WERI-Rb-1 (cell line): ENCODE data around the gene KPNB1.
A peak's percentile ranks its signal among the peaks of the same experiment; 100 is the strongest.
"Not testable (repeated sequence)": the region's sequence is repeated elsewhere in the genome, so short reads cannot be mapped to it uniquely, and the experiment has no call there.

Experiments used
- DNase-seq: peaks from one replicate; pipeline ENCODE4 v3.0.0-alpha.2; 2020
- H3K27ac ChIP-seq: fragments of 250-450 bp; sonication (Bioruptor Pico); 2 replicates; pipeline ENCODE4 v1.5.1; 2020; ENCODE audit warnings: mild to moderate bottlenecking, moderate library complexity
- H3K27me3 ChIP-seq: fragments of 250-450 bp; sonication (Bioruptor Pico); 2 replicates; pipeline ENCODE4 v1.5.1; 2021; ENCODE audit warnings: mild to moderate bottlenecking, low read depth, moderate library complexity; ENCODE audit not compliant: insufficient read depth, severe bottlenecking
- H3K36me3 ChIP-seq: fragments of 250-450 bp; sonication (Bioruptor Pico); 2 replicates; pipeline ENCODE4 v1.5.1; 2020; ENCODE audit warnings: mild to moderate bottlenecking, moderate library complexity
- H3K4me3 ChIP-seq: 2 replicates; pipeline ENCODE4 v1.5.1; 2011; ENCODE audit warnings: low read depth, mild to moderate bottlenecking, control low read depth, low read length
- H3K9me3 ChIP-seq: fragments of 250-450 bp; sonication (Bioruptor Pico); 2 replicates; pipeline ENCODE4 v1.5.1; 2021; ENCODE audit warnings: mild to moderate bottlenecking, moderate library complexity; ENCODE audit not compliant: severe bottlenecking
- TF ChIP-seq, protein P1 (sequence below): IDR thresholded peaks from 2 replicates; pipeline ENCODE4 v1.5.1; 2011; ENCODE audit warnings: low read depth, mild to moderate bottlenecking, control low read depth, inconsistent platforms, low read length

KPNB1 gene

DNA sequence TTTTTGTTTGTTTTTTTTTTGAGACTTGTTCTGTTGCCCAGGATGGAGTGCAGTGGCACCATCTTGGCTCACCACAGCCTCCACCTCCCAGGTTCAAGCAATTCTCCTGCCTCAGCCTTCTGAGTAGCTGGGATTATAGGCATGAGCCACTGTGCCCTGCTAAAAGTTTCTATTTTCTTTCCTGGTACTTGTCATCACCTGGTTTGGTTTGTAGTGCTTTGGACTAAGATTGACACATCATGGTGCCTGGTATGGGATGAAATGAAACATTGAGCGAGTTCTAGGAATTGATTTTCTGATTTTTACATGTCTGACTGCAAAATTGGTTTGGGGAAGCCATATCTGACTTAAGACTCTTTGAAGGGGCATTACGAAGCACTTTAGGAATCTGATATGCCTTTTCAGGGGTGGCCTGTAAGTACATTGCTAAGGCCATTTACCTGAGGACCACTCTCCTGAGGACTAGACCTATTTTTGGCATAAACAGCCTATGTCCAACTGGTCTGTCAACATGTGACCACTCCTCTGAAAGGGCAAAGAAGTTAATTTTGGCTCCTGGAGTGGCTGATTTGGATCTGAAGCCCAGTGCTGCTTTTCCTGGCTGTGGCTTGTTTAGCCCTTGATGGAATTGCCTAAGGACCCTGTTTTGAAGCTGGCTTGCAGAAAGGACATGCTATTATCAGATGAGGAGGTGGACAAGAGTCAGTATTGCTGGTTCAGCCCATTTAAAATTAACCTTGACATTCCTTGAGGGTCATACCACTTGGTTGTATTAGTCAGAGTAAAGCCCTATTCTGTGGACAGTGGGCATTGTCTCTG, 25.9 kb downstream of the KPNB1 start:
- no peaks in the 10 kb centered on the region for H3K27me3 ChIP-seq
- H3K36me3 ChIP-seq, result peaks cover 100% of the 10 kb centered on the region
- no peak for DNase-seq
- no peak overlapping the region for H3K4me3 ChIP-seq
- H3K27ac ChIP-seq, result no peak overlapping the region
- TF ChIP-seq, protein P1, sequence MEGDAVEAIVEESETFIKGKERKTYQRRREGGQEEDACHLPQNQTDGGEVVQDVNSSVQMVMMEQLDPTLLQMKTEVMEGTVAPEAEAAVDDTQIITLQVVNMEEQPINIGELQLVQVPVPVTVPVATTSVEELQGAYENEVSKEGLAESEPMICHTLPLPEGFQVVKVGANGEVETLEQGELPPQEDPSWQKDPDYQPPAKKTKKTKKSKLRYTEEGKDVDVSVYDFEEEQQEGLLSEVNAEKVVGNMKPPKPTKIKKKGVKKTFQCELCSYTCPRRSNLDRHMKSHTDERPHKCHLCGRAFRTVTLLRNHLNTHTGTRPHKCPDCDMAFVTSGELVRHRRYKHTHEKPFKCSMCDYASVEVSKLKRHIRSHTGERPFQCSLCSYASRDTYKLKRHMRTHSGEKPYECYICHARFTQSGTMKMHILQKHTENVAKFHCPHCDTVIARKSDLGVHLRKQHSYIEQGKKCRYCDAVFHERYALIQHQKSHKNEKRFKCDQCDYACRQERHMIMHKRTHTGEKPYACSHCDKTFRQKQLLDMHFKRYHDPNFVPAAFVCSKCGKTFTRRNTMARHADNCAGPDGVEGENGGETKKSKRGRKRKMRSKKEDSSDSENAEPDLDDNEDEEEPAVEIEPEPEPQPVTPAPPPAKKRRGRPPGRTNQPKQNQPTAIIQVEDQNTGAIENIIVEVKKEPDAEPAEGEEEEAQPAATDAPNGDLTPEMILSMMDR, result no peak
- H3K9me3 ChIP-seq, result no peaks in the 10 kb centered on the region

- H3K27me3 ChIP-seq, result no peaks in the 10 kb centered on the region
- H3K9me3 ChIP-seq, result no peaks in the 10 kb centered on the region
- no peak overlapping the region for H3K4me3 ChIP-seq
- TF ChIP-seq, protein P1, result no peak
- no peak overlapping the region for H3K27ac ChIP-seq
- DNase-seq, result no peak
- peaks cover 100% of the 10 kb centered on the region for H3K36me3 ChIP-seq
Measured at GRCh38 chr17:47676199-47676472, 26.4 kb downstream of the KPNB1 start.

DNA sequence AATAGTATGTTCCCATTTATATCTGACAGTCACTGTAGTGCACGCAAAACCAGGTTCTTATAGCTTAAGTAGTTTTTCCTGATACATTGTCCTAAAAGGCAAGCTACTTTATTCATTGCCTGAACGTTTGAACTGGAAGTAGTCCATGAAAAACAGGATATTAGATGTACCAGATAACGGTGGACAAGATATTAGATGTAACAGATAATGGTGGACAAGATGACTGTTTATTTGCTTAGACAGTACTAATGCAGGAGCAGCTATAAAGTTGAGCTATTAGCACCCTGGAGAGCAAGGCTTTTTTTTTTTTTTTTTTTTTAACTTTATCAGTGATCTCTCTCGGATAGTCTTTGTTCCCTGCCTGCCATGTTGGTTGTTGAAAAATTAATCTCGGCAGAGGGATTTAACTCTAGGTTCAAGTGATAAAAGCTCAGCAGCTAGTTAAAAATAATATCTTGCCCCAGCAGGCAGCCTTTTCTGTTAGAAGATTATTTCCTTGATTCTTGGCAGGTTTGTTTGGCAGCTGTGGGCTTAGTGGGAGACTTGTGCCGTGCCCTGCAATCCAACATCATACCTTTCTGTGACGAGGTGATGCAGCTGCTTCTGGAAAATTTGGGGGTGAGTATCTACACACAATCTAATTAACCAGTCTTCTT, 26.9 kb downstream of the KPNB1 start:
- H3K27me3 ChIP-seq, result no peaks in the 10 kb centered on the region
- DNase-seq, result no peak
- no peak overlapping the region for H3K4me3 ChIP-seq
- H3K27ac ChIP-seq, result no peak overlapping the region
- TF ChIP-seq, protein P1, result no peak
- H3K36me3 ChIP-seq, result peaks cover 100% of the 10 kb centered on the region
- H3K9me3 ChIP-seq, result no peaks in the 10 kb centered on the region

- H3K36me3 ChIP-seq, result peaks cover 96% of the 10 kb centered on the region
- H3K27ac ChIP-seq, result peak overlapping the region; percentile 42
- H3K4me3 ChIP-seq, result no peak overlapping the region
- DNase-seq, result peak; percentile 73
- H3K27me3 ChIP-seq, result no peaks in the 10 kb centered on the region
- TF ChIP-seq, protein P1, result no peak
- H3K9me3 ChIP-seq, result no peaks in the 10 kb centered on the region
Measured at GRCh38 chr17:47678196-47678595, 28.5 kb downstream of the KPNB1 start.

- Histone ChIP-seq H3K27me3 (no peaks in the 10 kb centered on the region), H3K36me3 (peaks cover 89% of the 10 kb centered on the region), H3K4me3 (no peak overlapping the region), H3K27ac (no peak overlapping the region), H3K9me3 (no peaks in the 10 kb centered on the region)
- no peak for DNase-seq
- TF ChIP-seq, protein P1, result no peak
Measured at GRCh38 chr17:47682138-47682537, 32.4 kb downstream of the KPNB1 start.

DNA sequence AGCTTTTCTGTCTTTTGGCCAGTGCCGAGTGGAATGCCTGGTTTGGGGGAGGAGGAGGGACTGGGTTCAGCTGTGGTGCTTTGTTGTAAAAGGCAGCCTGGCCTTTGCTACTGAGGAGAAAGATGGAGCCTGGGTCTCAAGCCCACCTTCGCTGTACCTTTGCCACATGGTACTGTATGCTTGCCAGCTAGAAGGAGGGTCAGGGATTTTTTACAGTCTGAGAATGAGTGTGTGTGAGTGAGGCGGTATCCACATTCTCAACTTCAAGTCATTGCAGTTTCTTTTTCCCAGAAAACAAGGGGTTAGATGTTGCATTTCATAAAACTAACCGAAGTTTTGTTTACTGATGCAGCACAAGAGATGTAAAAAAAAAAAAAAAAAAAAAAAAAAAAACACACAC, 33.0 kb downstream of the KPNB1 start:
- not testable (repeated sequence) for H3K9me3 ChIP-seq, DNase-seq, H3K27ac ChIP-seq, H3K4me3 ChIP-seq, H3K27me3 ChIP-seq
- H3K36me3 ChIP-seq, result peaks cover 83% of the 10 kb centered on the region
